Endothelial cell (in vitro differentiated cells): ENCODE data around the gene CDKN2D. TPM values are rescaled to one million over a fixed set of nuclear protein-coding genes. Genes with fewer than 3 reads are reported as not detected.

ENCODE experiments used
- DNase-seq: peaks from one replicate; pipeline ENCODE4 v3.0.0; 2021; ENCODE audit warnings: low spot score
- H3K27ac Mint-ChIP-seq: one replicate; pipeline ENCODE4 v1.8.0; 2021; ENCODE audit warnings: mixed read lengths, inconsistent platforms; ENCODE audit not compliant: unreplicated experiment
- H3K27me3 Mint-ChIP-seq: one replicate; pipeline ENCODE4 v1.8.0; 2021; ENCODE audit warnings: mild to moderate bottlenecking, moderate library complexity, mixed read lengths, inconsistent platforms; ENCODE audit not compliant: unreplicated experiment
- H3K36me3 Mint-ChIP-seq: one replicate; pipeline ENCODE4 v1.8.0; 2021; ENCODE audit warnings: mild to moderate bottlenecking, low read depth, mixed read lengths, inconsistent platforms; ENCODE audit not compliant: unreplicated experiment
- H3K4me1 Mint-ChIP-seq: one replicate; pipeline ENCODE4 v1.8.0; 2021; ENCODE audit warnings: mild to moderate bottlenecking, mixed read lengths, inconsistent platforms; ENCODE audit not compliant: unreplicated experiment
- H3K4me3 Mint-ChIP-seq: one replicate; pipeline ENCODE4 v1.8.0; 2021; ENCODE audit warnings: mild to moderate bottlenecking, mixed read lengths, inconsistent platforms; ENCODE audit not compliant: unreplicated experiment
- H3K9me3 Mint-ChIP-seq: one replicate; pipeline ENCODE4 v1.8.0; 2021; ENCODE audit warnings: mixed read lengths, inconsistent platforms; ENCODE audit not compliant: unreplicated experiment
- microRNA-seq: library from miRNA; unstranded; fragments of <30 nt; microRNA quantifications from one replicate; pipeline ENCODE4, GENCODE V29; 2020; ENCODE audit not compliant: unreplicated experiment
- total RNA-seq: library from RNA; stranded (reverse); fragmentation: NEBNext Ultra II Directional; extraction: Animal tissue kit (Norgen Biotek cat#: 25700); gene quantifications from one replicate; pipeline ENCODE4 v1.2.1, GENCODE V29; 2021; ENCODE audit not compliant: unreplicated experiment
- TF ChIP-seq, protein P1 (sequence below): fragments of 200-600 bp; sonication (generic); IDR thresholded peaks from one replicate; pipeline ENCODE4 v1.5.0; 2021; ENCODE audit warnings: antibody characterized with exemption; ENCODE audit not compliant: unreplicated experiment

The CDKN2D gene
- total RNA-seq, 1 donor from 2014 or later, result 8.1 TPM

DNA sequence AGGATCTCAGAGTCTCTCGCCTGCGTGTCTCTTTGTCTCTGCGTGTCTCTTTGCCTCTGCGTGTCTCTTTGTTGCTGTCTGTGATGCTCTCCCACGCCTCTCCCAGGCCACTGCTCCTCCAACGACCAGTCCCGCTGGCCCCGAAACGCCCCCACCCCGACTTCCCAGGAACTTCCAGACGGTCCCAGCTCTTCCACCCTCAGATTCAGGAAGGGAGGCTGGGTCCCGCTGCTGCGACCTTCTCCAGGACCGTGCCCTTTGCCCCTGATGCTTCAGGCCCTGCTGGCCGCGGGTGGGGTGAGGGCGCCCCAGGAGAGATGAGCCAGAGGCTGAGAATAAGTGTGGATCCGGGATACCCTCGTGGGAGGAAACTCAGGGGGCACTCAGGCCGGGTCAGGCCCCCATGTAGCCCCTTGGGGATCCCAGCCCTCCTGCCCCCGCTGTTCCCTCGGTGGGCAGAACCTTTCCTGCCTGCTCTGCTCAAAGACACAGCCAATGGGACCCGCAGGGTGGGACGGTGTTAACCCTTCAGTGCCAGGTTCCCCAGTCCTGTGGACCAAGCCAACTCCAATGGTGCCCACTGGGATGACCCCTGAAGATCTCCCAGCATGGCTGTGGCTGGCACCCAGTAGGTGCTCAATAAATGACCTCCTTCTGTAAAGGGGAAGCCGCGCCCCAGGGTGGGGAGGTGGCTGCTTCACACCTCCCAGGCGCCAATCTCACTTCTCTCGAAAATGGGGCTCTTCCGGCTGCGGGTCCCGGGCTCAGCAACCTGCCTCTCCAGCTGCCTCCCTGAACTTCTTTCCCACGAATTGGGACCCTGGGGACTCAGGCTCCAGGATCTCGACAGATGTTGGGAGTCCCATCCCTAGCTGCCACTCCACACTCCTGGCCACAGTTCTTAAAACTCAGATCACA, 50.1 kb downstream of the CDKN2D start:
- H3K36me3 Mint-ChIP-seq, result peaks cover 7% of the 10 kb centered on the region
- H3K27ac Mint-ChIP-seq, result no peak overlapping the region
- H3K4me3 Mint-ChIP-seq, result peak overlapping the region; percentile 60
- H3K9me3 Mint-ChIP-seq, result no peaks in the 10 kb centered on the region
- TF ChIP-seq, protein P1, sequence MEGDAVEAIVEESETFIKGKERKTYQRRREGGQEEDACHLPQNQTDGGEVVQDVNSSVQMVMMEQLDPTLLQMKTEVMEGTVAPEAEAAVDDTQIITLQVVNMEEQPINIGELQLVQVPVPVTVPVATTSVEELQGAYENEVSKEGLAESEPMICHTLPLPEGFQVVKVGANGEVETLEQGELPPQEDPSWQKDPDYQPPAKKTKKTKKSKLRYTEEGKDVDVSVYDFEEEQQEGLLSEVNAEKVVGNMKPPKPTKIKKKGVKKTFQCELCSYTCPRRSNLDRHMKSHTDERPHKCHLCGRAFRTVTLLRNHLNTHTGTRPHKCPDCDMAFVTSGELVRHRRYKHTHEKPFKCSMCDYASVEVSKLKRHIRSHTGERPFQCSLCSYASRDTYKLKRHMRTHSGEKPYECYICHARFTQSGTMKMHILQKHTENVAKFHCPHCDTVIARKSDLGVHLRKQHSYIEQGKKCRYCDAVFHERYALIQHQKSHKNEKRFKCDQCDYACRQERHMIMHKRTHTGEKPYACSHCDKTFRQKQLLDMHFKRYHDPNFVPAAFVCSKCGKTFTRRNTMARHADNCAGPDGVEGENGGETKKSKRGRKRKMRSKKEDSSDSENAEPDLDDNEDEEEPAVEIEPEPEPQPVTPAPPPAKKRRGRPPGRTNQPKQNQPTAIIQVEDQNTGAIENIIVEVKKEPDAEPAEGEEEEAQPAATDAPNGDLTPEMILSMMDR, result no peak
- H3K4me1 Mint-ChIP-seq, result peaks cover 18% of the 10 kb centered on the region
- peaks cover 35% of the 10 kb centered on the region for H3K27me3 Mint-ChIP-seq
- DNase-seq, result no peak

DNA sequence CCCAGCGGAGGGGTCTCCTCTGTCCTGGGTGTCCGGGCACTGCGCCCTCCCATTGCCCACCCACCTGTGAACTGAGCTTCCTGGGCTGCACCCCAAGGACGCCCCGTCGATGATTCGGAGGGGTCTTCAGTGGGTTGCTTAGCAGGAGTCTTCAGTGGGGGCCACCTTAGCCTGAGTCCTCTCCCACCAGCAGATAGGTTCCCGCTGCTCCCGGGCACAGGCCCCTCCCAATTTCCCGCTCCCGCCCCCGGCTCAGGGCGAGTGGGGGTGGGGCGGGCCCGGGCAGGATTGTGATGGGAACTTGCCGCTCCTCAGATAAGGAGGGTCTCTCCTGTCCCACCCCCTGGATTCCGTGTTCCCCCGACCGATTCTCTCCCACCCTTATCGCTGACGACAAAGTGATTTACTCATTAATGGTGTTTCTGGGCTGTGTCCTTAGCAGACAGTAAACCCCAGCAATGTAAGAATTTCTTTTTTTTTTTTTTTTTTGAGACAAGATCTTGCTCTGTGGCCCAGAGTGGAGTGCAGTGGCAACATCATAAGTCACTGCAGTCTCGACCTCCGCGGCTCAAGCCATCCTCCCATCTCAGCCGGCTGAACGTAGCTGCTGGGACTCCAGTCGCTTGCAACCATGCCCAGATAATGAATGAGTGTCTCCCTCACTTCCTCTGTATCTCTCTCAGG, 50.9 kb downstream of the CDKN2D start:
- peaks cover 42% of the 10 kb centered on the region for H3K27me3 Mint-ChIP-seq

DNA sequence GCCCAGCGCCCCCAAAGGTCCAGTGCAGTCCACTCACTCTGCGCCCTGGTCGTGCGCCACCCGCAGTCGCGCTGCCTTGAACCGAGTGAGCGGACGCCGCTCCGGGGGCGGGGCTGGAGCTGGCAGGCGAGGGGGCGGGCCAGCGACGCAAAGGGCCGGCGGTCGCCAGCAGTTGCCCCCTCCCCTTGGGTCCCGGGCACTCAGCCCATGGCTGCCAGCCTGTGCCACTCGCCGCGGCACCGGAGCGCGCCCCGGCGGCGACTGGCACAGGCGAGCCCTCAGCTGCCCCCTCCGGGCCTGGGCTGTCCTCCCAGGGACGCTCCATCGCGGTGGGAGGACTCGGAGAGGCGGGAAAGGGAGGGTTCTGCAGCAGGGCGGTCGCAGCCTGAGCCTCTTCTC, 51.4 kb downstream of the CDKN2D start, which contains the start of gene S1PR5:
TSS of gene S1PR5 (minus strand) at position 87 of the 399 bp plus-strand sequence. CDS start 2,436 bp downstream, outside the sequence.
- DNase-seq, result no peak
- H3K36me3 Mint-ChIP-seq, result peaks cover 7% of the 10 kb centered on the region
- peaks cover 18% of the 10 kb centered on the region for H3K4me1 Mint-ChIP-seq
- peak within 1 kb of the TSS; percentile 68 for H3K4me3 Mint-ChIP-seq
- no peaks in the 10 kb centered on the region for H3K9me3 Mint-ChIP-seq
- H3K27ac Mint-ChIP-seq, result no peak within 1 kb of the TSS
- peaks cover 42% of the 10 kb centered on the region for H3K27me3 Mint-ChIP-seq
- TF ChIP-seq, protein P1, result no peak

More for the DNA sequence above, 50.9 kb downstream of the CDKN2D start:
- Mint-ChIP-seq H3K36me3 (peaks cover 7% of the 10 kb centered on the region), H3K4me3 (peak overlapping the region; percentile 26), H3K27ac (no peak overlapping the region), H3K4me1 (peaks cover 18% of the 10 kb centered on the region), H3K9me3 (no peaks in the 10 kb centered on the region)
- TF ChIP-seq, protein P1, result no peak
- no peak for DNase-seq

DNA sequence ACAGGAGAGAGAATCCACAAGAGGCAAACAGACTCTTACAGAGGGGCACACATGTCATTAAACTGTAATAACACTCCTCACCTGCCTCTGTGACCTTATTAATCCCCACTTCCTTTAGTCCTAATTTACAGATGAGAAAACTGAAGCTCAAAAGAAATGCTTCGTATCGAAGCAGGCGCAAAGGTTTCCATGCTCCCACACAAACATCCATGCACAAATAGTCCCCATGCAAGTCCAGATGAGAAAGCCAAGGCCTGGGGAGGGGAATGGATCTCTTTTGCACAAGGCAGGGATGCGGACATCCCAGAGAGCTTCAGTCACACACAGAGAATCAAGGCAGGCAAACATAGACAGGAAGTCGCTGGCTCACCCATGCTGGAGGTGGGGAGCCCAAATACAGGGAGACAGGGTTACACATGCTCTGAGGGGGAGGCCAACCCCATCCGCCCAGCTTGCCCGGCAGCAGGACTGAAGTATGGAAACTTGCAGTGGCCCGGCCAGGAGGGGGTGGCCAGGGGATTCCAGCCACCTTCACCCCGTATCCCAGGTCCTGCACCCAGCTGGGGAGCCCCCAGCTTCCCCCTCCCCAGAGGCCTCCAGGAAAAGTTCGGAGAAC, 52.0 kb downstream of the CDKN2D start:
- H3K36me3 Mint-ChIP-seq, result peaks cover 7% of the 10 kb centered on the region
- TF ChIP-seq, protein P1, result no peak
- no peak for DNase-seq
- peak overlapping the region; percentile 68 for H3K4me3 Mint-ChIP-seq
- H3K27ac Mint-ChIP-seq, result no peak overlapping the region
- H3K27me3 Mint-ChIP-seq, result peaks cover 42% of the 10 kb centered on the region
- H3K9me3 Mint-ChIP-seq, result no peaks in the 10 kb centered on the region
- peaks cover 18% of the 10 kb centered on the region for H3K4me1 Mint-ChIP-seq

Small RNA genes lying within 50 kb of the gene (microRNA-seq; reads per million reads assigned to microRNA genes)
- 0.35 reads per million for gene MIR1238

Other genes with a start within 250 kb of the CDKN2D start
- gene RAVER1, start 235.4 kb downstream of the CDKN2D start, total RNA-seq, result 46.1 TPM
- 24.9 TPM for gene ICAM3, start 229.4 kb downstream of the CDKN2D start, total RNA-seq
- 143 TPM for gene TYK2, start 188.4 kb downstream of the CDKN2D start, total RNA-seq
- gene CDC37, start 165.4 kb downstream of the CDKN2D start, total RNA-seq, result 386 TPM
- 0.46 TPM for gene PDE4A, start 148.4 kb downstream of the CDKN2D start, total RNA-seq
- gene KEAP1, start 65.6 kb downstream of the CDKN2D start, total RNA-seq, result 56.4 TPM
- gene S1PR5, start 51.5 kb downstream of the CDKN2D start, total RNA-seq, result not detected
- gene ATG4D, start 25.1 kb downstream of the CDKN2D start, total RNA-seq, result 11.8 TPM
- 25.2 TPM for gene KRI1, start 3.0 kb downstream of the CDKN2D start, total RNA-seq
- gene AP1M2, start 18.3 kb upstream of the CDKN2D start, total RNA-seq, result 7.5 TPM
- gene SLC44A2, start 56.6 kb upstream of the CDKN2D start, total RNA-seq, result 272 TPM
- 330 TPM for gene ILF3, start 85.4 kb upstream of the CDKN2D start, total RNA-seq
- gene QTRT1, start 132.5 kb upstream of the CDKN2D start, total RNA-seq, result 32.5 TPM
- 184 TPM for gene DNM2, start 149.1 kb upstream of the CDKN2D start, total RNA-seq